Parathyroid adenoma (tissue), 2 donors: ENCODE data around the gene TPM4.
"Not testable (repeated sequence)": the region's sequence is repeated elsewhere in the genome, so short reads cannot be mapped to it uniquely, and the experiment has no call there.

Experiments
- H2AFZ ChIP-seq: fragments of 300-600 bp; sonication (generic); one replicate; pipeline ENCODE4 v1.7.0; 2017; ENCODE audit warnings: antibody characterized with exemption, mild to moderate bottlenecking
- H3K27ac ChIP-seq: fragments of 300-600 bp; sonication (generic); one replicate; pipeline ENCODE4 v1.7.0; 2017
- H3K27me3 ChIP-seq: fragments of 300-600 bp; sonication (generic); one replicate; pipeline ENCODE4 v1.7.0; 2017; ENCODE audit warnings: low read length; ENCODE audit not compliant: control insufficient read depth, insufficient read depth
- H3K36me3 ChIP-seq: fragments of 300-600 bp; sonication (generic); one replicate; pipeline ENCODE4 v1.7.0; 2017; ENCODE audit warnings: low read length; ENCODE audit not compliant: control insufficient read depth, insufficient read depth
- H3K4me1 ChIP-seq: fragments of 300-600 bp; sonication (generic); one replicate; pipeline ENCODE4 v1.7.0; 2017; ENCODE audit warnings: control low read depth
- H3K4me2 ChIP-seq: fragments of 300-600 bp; sonication (generic); one replicate; pipeline ENCODE4 v1.7.0; 2017; ENCODE audit warnings: low read length
- H3K4me3 ChIP-seq: fragments of 300-600 bp; sonication (generic); one replicate; pipeline ENCODE4 v1.7.0; 2017; ENCODE audit warnings: low read depth, low read length
- H3K79me2 ChIP-seq: fragments of 300-600 bp; sonication (generic); one replicate; pipeline ENCODE4 v1.7.0; 2017; ENCODE audit warnings: control low read depth
- H3K9ac ChIP-seq: fragments of 300-600 bp; sonication (generic); one replicate; pipeline ENCODE4 v1.7.0; 2017; ENCODE audit warnings: mild to moderate bottlenecking
- H3K9me3 ChIP-seq: fragments of 300-600 bp; sonication (generic); one replicate; pipeline ENCODE4 v1.7.0; 2017; ENCODE audit warnings: low read length; ENCODE audit not compliant: control insufficient read depth
- TF ChIP-seq, protein P1 (sequence below): fragments of 300-600 bp; sonication (generic); IDR thresholded peaks from one replicate; pipeline ENCODE4 v1.7.0; 2017; ENCODE audit warnings: antibody characterized with exemption, mild to moderate bottlenecking
- donor health status: primary hyperparathyroidism.

TPM4 gene

DNA sequence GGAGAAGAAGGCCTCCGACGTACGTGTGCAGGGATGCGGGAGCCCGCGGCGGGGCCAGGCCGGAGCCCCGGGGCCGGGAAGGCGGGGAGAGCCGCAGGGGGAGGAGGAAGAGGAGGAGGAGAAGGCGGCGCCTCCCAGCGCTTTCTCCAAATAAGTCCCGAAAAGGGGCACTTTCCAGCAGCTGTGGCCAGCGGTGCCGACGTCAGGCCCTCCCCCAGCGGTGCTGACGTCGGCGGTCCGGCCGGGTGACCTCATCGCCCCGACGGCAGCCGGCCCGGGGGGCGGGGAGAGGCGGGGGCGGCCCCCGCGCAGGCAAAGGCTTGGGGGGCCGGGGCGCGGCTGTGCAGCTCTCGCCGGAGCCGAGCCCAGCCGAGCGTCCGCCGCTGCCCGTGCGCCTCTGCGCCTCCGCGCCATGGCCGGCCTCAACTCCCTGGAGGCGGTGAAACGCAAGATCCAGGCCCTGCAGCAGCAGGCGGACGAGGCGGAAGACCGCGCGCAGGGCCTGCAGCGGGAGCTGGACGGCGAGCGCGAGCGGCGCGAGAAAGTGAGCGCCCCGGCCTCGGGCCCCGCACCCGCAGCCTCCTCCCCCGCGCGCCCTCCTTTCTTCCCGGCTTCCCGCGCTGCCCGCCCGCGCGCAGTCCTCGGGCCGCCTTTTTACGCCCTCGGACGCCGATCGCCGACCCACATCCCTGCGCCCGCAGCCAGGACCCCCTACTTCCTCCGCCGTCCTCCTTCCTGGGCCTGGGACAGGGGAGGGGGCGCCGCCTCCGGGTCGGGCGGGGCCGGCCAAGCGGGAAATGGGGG, at the start of gene TPM4:
Gene TPM4, plus strand, starts transcription at position 342 of the 804 bp plus-strand sequence. Its CDS starts 71 bp downstream, at position 413.
- H3K4me3 ChIP-seq, result peak within 1 kb of the TSS; percentile 67
- H3K27me3 ChIP-seq, result no peaks in the 10 kb centered on the region
- peak within 1 kb of the TSS; percentile 91 for H3K27ac ChIP-seq
- H3K79me2 ChIP-seq, result peaks cover 3% of the 10 kb centered on the region
- H3K4me1 ChIP-seq, result no peaks in the 10 kb centered on the region
- H3K9ac ChIP-seq, result peak within 1 kb of the TSS; percentile 92
- H3K9me3 ChIP-seq, result no peaks in the 10 kb centered on the region
- TF ChIP-seq, protein P1, sequence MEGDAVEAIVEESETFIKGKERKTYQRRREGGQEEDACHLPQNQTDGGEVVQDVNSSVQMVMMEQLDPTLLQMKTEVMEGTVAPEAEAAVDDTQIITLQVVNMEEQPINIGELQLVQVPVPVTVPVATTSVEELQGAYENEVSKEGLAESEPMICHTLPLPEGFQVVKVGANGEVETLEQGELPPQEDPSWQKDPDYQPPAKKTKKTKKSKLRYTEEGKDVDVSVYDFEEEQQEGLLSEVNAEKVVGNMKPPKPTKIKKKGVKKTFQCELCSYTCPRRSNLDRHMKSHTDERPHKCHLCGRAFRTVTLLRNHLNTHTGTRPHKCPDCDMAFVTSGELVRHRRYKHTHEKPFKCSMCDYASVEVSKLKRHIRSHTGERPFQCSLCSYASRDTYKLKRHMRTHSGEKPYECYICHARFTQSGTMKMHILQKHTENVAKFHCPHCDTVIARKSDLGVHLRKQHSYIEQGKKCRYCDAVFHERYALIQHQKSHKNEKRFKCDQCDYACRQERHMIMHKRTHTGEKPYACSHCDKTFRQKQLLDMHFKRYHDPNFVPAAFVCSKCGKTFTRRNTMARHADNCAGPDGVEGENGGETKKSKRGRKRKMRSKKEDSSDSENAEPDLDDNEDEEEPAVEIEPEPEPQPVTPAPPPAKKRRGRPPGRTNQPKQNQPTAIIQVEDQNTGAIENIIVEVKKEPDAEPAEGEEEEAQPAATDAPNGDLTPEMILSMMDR, result no peak
- H3K4me2 ChIP-seq, result peak within 1 kb of the TSS; percentile 88
- peak within 1 kb of the TSS; percentile 90 for H2AFZ ChIP-seq
- no peaks in the 10 kb centered on the region for H3K36me3 ChIP-seq

DNA sequence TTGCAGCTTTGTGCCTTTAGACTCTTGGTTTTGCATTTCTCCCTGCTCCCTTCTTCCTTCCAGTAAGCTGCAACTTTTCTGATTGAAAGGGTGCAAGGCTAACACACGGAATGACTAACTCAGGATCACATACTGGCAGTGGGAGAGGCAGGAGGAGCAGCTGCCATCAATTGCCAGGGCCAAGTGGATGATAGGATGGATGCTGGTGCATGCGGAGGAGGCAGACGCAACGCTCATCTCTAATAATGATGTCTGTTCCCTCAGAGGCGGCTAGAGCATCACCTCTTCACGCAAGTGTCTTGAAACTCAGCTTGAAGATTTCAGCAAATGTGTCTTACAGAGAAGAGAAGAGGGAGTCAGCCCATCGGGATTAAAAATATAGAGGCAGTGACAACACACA, 49.5 kb upstream of the TPM4 start:
- Histone ChIP-seq H2AFZ (no peak overlapping the region), H3K27ac (no peak overlapping the region), H3K9ac (no peak overlapping the region), H3K4me1 (no peaks in the 10 kb centered on the region), H3K4me3 (no peak overlapping the region), H3K27me3 (no peaks in the 10 kb centered on the region), H3K36me3 (no peaks in the 10 kb centered on the region), H3K4me2 (no peak overlapping the region), H3K79me2 (no peaks in the 10 kb centered on the region), H3K9me3 (no peaks in the 10 kb centered on the region)
- TF ChIP-seq, protein P1, result no peak

DNA sequence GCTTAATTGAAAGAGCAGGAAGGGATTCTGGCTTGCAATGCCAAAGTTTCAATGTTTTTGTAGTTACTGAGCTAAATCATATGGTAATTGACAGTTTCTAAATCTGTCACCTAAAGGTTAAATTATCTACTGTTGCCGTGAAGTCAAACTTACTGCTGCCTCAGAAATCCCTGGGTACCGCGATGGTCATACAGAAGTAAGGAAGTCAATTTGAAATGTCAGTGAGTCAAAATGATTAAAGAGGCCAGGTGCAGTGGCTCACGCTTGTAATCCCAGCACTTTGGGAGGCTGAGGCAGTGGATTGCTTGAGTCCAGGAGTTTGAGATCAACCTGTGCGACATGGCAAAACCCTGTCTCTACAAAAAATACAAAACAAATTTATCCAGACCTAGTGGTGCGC, 48.8 kb upstream of the TPM4 start:
- TF ChIP-seq, protein P1, result no peak
- no peak overlapping the region for H3K4me3 ChIP-seq
- no peak overlapping the region for H2AFZ ChIP-seq
- no peaks in the 10 kb centered on the region for H3K79me2 ChIP-seq
- no peaks in the 10 kb centered on the region for H3K27me3 ChIP-seq
- no peaks in the 10 kb centered on the region for H3K9me3 ChIP-seq
- H3K4me2 ChIP-seq, result no peak overlapping the region
- no peaks in the 10 kb centered on the region for H3K4me1 ChIP-seq
- H3K27ac ChIP-seq, result no peak overlapping the region
- no peaks in the 10 kb centered on the region for H3K36me3 ChIP-seq
- no peak overlapping the region for H3K9ac ChIP-seq

DNA sequence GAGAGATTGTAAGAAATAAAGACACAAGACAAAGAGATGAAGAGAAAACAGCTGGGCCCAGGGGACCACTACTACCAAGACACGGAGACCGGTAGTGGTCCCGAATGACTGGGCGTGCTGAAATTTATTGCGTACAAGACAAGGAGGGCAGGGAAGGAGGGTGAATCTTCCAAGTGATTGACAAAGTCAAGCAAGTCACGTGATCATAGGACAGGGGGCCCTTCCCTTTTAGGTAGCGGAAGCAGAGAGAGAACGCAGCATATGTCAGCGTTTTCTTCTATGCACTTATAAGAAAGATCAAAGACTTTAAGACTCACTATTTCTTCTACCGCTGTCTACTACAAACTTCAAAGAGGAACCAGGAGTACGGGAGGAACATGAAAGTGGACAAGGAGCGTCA, 46.1 kb upstream of the TPM4 start:
- H2AFZ ChIP-seq, H3K27ac ChIP-seq, H3K36me3 ChIP-seq, H3K9me3 ChIP-seq, H3K27me3 ChIP-seq, H3K4me1 ChIP-seq, H3K4me3 ChIP-seq, H3K79me2 ChIP-seq, H3K4me2 ChIP-seq, H3K9ac ChIP-seq: not testable (repeated sequence)

DNA sequence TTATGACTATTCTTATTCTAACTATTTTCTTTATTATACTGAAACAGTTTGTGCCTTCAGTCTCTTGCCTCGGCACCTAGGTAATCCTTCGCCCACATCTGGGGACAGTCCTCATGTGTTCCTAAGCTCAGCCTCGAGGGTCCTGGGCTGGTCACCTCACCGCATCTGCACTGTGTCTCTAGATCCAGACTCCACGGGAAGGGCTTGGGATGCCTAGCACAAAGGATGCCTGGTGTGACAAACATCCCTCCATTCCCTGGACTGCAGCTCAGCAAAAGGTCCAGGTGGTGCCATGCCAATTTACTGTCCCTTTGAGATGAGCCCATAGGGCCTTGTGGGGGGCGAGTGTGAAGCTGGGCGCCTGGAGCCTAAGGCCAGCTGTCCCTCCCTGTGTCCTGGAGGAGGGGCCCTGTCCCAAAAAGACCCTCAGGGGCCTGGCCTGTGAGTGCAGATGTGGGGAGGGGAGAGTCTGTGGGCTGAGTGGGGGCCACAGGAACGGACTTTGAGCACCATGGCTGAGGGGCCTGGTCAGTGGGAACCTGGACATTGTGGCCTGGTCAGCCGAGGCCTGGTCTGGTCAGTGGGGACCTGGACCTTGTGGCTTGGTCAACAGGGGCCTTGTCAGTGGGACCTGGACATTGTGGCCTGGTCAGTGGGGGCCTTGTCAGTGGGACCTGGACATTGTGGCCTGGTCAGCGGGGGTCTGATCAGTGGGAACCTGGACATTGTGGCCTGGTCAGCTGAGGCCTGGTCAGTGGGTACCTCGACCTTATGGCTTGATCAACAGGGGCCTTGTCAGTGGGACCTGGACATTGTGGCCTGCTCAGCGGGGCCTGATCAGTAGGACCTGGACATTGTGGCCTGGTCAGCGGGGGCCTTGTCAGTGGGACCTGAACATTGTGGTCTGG, 45.1 kb upstream of the TPM4 start:
- H3K4me1 ChIP-seq, result no peaks in the 10 kb centered on the region
- no peak overlapping the region for H3K27ac ChIP-seq
- H3K4me3 ChIP-seq, result no peak overlapping the region
- no peak overlapping the region for H3K9ac ChIP-seq
- no peaks in the 10 kb centered on the region for H3K79me2 ChIP-seq
- H3K36me3 ChIP-seq, result no peaks in the 10 kb centered on the region
- no peaks in the 10 kb centered on the region for H3K27me3 ChIP-seq
- no peaks in the 10 kb centered on the region for H3K9me3 ChIP-seq
- no peak overlapping the region for H3K4me2 ChIP-seq
- H2AFZ ChIP-seq, result no peak overlapping the region
- TF ChIP-seq, protein P1, result no peak
